DND-41 (cell line): Measurements from ENCODE around the gene TAF1B.

ENCODE experiments used
- ATAC-seq: fragments of 200-7000 bp; cut with Tn5 transposase; 3 replicates; pipeline ENCODE4 v1.9.1; 2021; ENCODE audit warnings: low read depth; ENCODE audit not compliant: insufficient read depth
- DNase-seq: peaks from one replicate; pipeline ENCODE4 v3.0.0-alpha.2; 2020
- H2AFZ ChIP-seq: 2 replicates; pipeline ENCODE4 v1.6.0; 2012; ENCODE audit warnings: low read depth, low read length
- H3K27ac ChIP-seq: 2 replicates; pipeline ENCODE4 v1.5.1; 2012; ENCODE audit warnings: low read length, inconsistent platforms
- H3K27me3 ChIP-seq: fragments of 200-600 bp; sonication (generic); 2 replicates; pipeline ENCODE4 v1.6.0; 2012; ENCODE audit warnings: low read length, mild to moderate bottlenecking, inconsistent platforms; ENCODE audit not compliant: insufficient read depth, poor library complexity
- H3K36me3 ChIP-seq: 2 replicates; pipeline ENCODE4 v1.5.1; 2012; ENCODE audit warnings: low read length, inconsistent platforms; ENCODE audit not compliant: insufficient read depth
- H3K4me1 ChIP-seq: 2 replicates; pipeline ENCODE4 v1.5.1; 2012; ENCODE audit warnings: mild to moderate bottlenecking, low read length; ENCODE audit not compliant: insufficient read depth
- H3K4me2 ChIP-seq: 2 replicates; pipeline ENCODE4 v1.6.0; 2012; ENCODE audit warnings: mild to moderate bottlenecking, moderate library complexity, low read length, inconsistent platforms; ENCODE audit not compliant: insufficient read depth
- H3K4me3 ChIP-seq, 2 experiments: fragments of 200-600 bp in 1 of 2; shearing (Covaris generic) in 1 of 2; 2 replicates each; pipeline ENCODE4 v1.5.1; 2012 to 2016; ENCODE audit warnings: inconsistent platforms in 2 of 2, low read length in 2 of 2, mild to moderate bottlenecking in 2 of 2, low read depth in 1 of 2, moderate library complexity in 1 of 2
- H3K79me2 ChIP-seq: 2 replicates; pipeline ENCODE4 v1.6.0; 2012; ENCODE audit warnings: low read length, inconsistent platforms; ENCODE audit not compliant: insufficient read depth
- H3K9ac ChIP-seq: 2 replicates; pipeline ENCODE4 v1.6.0; 2012; ENCODE audit warnings: low read depth, mild to moderate bottlenecking, inconsistent platforms, low read length, moderate library complexity
- H3K9me3 ChIP-seq: 2 replicates; pipeline ENCODE4 v1.5.1; 2012; ENCODE audit warnings: low read length, moderate library complexity, mild to moderate bottlenecking, inconsistent platforms; ENCODE audit not compliant: insufficient read depth, severe bottlenecking
- H4K20me1 ChIP-seq: 2 replicates; pipeline ENCODE4 v1.6.0; 2012; ENCODE audit warnings: low read length; ENCODE audit not compliant: insufficient read depth
- EZH2 ChIP-seq: IDR thresholded peaks from 3 replicates; pipeline ENCODE4 v1.6.1; 2012; ENCODE audit warnings: borderline replicate concordance, low read depth, mild to moderate bottlenecking, moderate library complexity, low read length, inconsistent platforms; ENCODE audit not compliant: severe bottlenecking
- TF ChIP-seq, protein P1 (sequence below): IDR thresholded peaks from 2 replicates; pipeline ENCODE4 v1.5.1; 2012; ENCODE audit warnings: borderline replicate concordance, low read length, moderate library complexity, mild to moderate bottlenecking; ENCODE audit not compliant: poor library complexity, severe bottlenecking; ENCODE audit errors: extremely low read depth

TAF1B gene

DNA sequence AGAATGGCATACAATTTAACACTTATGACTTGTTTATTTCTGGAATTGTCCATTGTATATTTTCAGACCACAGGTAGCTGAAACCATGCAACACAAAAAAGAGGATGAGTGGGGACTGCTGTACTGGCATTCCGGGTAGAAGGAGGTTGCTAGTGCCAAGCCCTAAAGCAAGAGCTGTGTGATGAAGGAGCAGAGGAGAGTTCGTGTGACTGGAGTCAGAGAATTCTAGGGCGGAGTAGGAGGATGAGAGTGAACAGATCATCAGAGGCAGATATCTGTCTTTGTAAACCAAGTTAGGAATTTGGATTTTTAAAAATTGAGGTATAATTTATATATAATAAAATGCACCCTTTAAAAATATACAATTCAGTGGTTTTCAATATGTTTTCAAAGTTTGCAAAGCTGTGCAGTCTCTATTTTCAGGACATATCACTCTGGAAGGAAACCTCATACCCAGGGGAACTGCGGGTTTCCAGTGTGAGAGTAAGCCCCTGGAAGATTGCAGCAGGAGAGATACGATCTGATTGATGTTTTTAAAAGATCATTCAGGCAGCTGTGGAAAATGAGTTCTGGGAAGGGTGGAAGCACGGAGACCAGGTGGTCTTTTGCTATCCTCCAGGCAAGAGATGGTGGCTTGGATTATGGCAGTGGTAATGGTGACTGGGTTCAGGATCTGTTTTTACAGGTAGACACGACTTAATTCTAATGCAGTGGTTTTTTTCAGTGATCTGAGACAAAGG, 36.4 kb downstream of the TAF1B start:
- Histone ChIP-seq H4K20me1 (no peaks in the 10 kb centered on the region), H3K4me1 (no peaks in the 10 kb centered on the region), H2AFZ (no peak overlapping the region), H3K9ac (no peak overlapping the region), H3K36me3 (peaks cover 85% of the 10 kb centered on the region), H3K27ac (no peak overlapping the region), H3K79me2 (no peaks in the 10 kb centered on the region), H3K9me3 (no peaks in the 10 kb centered on the region), H3K27me3 (no peaks in the 10 kb centered on the region), H3K4me2 (no peak overlapping the region), H3K4me3 (no peak overlapping the region)
- ATAC-seq (no peak), DNase-seq (no peak)
- TF ChIP-seq EZH2, result no peak
- TF ChIP-seq, protein P1, sequence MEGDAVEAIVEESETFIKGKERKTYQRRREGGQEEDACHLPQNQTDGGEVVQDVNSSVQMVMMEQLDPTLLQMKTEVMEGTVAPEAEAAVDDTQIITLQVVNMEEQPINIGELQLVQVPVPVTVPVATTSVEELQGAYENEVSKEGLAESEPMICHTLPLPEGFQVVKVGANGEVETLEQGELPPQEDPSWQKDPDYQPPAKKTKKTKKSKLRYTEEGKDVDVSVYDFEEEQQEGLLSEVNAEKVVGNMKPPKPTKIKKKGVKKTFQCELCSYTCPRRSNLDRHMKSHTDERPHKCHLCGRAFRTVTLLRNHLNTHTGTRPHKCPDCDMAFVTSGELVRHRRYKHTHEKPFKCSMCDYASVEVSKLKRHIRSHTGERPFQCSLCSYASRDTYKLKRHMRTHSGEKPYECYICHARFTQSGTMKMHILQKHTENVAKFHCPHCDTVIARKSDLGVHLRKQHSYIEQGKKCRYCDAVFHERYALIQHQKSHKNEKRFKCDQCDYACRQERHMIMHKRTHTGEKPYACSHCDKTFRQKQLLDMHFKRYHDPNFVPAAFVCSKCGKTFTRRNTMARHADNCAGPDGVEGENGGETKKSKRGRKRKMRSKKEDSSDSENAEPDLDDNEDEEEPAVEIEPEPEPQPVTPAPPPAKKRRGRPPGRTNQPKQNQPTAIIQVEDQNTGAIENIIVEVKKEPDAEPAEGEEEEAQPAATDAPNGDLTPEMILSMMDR, result no peak

DNA sequence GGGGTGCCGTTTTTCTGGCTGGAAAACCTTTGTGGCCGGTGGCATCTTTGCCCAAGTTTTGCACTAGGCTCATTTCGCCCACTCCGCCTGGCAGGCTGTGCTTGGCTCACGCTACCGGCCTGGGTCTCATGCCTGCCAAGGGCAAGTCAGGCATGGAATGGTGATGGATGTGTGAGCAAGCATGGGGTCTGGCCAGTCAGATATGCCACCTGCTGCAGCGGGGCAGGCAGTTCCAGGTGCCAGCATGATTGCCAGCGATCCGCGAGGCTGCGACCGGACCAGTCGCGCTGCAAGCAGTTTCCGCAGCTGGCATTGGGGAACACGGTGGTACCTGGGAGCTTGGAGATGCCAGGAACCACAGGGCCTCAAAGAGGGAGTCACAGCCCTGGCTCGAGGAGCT, 40.6 kb downstream of the TAF1B start:
- TF ChIP-seq, protein P1, result no peak
- TF ChIP-seq EZH2, result no peak
- Histone ChIP-seq H3K79me2 (no peaks in the 10 kb centered on the region), H4K20me1 (no peaks in the 10 kb centered on the region), H3K9me3 (peaks cover 14% of the 10 kb centered on the region), H3K9ac (no peak overlapping the region), H3K4me1 (no peaks in the 10 kb centered on the region), H3K27ac (no peak overlapping the region), H2AFZ (no peak overlapping the region), H3K36me3 (peaks cover 78% of the 10 kb centered on the region), H3K4me3 (no peak overlapping the region), H3K4me2 (no peak overlapping the region), H3K27me3 (no peaks in the 10 kb centered on the region)
- no peak for ATAC-seq
- no peak for DNase-seq

DNA sequence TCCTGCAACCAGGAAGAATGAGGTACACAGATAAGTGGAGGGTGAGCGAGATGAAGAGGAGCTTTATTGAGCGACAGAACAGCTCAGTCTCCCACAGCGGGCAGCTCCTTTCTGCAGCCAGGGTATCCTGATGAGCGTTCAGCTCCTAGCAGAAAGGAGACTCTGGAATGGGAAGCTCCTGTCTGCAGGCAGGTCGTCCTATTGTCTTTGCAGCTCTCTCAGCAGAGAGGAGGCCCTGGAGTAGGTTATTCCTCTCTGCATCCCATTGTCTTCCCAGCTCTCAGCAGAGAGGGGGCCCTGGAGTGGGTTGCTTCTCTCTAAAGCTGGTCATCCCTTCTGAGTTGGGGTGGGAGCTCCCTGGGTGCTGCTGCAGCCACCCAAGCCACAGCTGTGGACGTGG, 41.2 kb downstream of the TAF1B start:
- Histone ChIP-seq H3K4me3 (no peak overlapping the region), H3K27me3 (no peaks in the 10 kb centered on the region), H3K4me1 (no peaks in the 10 kb centered on the region), H3K27ac (no peak overlapping the region), H3K36me3 (peaks cover 78% of the 10 kb centered on the region), H2AFZ (no peak overlapping the region), H3K9me3 (peaks cover 14% of the 10 kb centered on the region), H3K9ac (no peak overlapping the region), H3K79me2 (no peaks in the 10 kb centered on the region), H3K4me2 (no peak overlapping the region), H4K20me1 (no peaks in the 10 kb centered on the region)
- DNase-seq (no peak), ATAC-seq (no peak)
- TF ChIP-seq, protein P1, result no peak
- no peak for TF ChIP-seq EZH2
